B cell (primary cell): ENCODE results near the gene SMIM35.

ENCODE experiments used
- EZH2 ChIP-seq: IDR thresholded peaks from 2 replicates; pipeline ENCODE4 v1.6.1; 2012; ENCODE audit warnings: borderline replicate concordance, low read depth, mild to moderate bottlenecking, moderate library complexity, low read length; ENCODE audit not compliant: insufficient read depth, poor library complexity, severe bottlenecking
- TF ChIP-seq, protein P1 (sequence below): fragments of 200-600 bp; IDR thresholded peaks from one replicate; pipeline ENCODE4 v1.8.0; 2022; ENCODE audit warnings: antibody characterized with exemption, mild to moderate bottlenecking

DNA sequence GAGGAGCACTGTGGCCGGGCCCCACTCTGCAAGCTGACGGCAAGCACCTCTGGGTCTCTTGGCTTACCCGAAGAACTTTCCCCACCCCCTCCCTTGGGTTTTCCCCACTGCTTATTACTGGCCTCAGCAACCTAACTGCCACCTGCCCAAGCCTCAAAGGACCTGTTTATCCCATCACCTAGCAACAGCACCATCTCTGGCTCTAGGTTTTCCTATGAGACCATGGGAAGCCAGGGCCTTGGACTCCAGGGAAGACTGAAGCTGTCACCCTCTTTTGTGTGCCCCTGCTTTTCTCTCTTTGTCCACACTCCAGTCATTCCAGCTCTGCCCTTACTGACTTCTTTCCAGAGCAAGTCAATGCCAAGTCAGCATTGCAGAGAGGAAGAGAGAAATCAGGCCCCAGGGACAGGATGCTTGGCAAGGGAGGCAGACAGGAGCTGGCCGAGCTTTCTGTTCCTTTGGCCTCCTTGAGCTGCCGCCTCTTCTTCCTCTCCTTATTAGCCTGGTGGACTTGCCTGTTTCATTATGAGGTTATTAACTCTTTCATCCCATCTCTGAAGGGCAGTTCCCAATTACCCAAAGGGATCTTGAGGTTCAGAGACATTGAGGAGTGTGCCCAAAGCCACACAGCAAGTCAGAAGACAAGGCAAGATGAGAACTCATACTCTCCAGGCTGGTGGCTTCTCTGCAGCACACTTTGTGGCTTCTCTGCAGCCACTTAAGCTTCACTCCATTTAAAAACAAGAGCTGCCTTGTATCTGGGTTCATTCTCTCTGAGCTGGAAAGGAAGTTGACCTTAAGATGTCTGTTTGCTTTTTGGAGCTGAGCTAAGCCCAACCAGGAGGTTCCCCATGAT, at the start of gene SMIM35:
- TF ChIP-seq EZH2: no peak
- TF ChIP-seq, protein P1, sequence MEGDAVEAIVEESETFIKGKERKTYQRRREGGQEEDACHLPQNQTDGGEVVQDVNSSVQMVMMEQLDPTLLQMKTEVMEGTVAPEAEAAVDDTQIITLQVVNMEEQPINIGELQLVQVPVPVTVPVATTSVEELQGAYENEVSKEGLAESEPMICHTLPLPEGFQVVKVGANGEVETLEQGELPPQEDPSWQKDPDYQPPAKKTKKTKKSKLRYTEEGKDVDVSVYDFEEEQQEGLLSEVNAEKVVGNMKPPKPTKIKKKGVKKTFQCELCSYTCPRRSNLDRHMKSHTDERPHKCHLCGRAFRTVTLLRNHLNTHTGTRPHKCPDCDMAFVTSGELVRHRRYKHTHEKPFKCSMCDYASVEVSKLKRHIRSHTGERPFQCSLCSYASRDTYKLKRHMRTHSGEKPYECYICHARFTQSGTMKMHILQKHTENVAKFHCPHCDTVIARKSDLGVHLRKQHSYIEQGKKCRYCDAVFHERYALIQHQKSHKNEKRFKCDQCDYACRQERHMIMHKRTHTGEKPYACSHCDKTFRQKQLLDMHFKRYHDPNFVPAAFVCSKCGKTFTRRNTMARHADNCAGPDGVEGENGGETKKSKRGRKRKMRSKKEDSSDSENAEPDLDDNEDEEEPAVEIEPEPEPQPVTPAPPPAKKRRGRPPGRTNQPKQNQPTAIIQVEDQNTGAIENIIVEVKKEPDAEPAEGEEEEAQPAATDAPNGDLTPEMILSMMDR: no peak
